NCI-H1092 treated with DMSO at 0.1 percent for 48 hours (cell line): ENCODE measurements around the gene PDZD2.

Experiments used
- DNase-seq: peaks from one replicate; lab custom pipeline; 2025; lab: John Stamatoyannopoulos, UW

The PDZD2 gene

DNA sequence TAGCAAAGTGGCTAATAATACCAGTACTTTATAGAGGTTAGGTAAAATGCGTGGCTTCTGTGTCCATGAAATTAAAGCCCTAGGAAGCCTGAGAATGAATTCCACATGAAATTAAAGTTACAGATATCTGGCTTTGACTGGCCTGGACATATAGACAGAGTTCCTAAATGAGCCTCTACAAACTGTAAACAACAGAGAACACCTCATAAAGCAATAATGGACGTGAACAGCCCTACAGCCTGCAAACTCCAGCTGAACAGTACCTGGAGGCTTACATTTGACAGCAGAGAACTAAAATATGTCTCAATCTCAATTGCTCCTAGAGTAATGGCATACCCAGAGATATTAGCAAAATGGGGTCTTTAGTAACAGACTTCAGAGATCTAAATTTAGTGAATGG, 506.4 kb downstream of the PDZD2 start:
- no peak for DNase-seq

DNA sequence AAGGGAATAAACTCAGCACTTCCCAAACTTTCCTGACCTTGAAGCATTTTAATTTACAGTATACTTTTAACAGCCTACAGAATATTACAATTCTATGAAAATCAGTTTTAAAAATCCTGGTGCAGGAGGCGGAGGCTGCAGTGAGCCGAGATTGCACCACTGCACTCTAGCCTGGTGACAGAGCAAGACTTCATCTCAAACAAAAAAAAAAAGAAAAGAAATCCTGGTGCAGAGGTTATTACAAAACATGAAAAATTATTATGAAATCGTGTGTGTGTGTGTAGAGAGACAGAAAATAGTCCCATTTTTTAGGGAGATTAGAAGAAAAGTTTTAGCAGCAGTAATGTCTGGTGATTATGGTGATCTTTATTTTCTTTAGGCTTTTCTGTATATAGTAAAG, 508.3 kb downstream of the PDZD2 start:
- DNase-seq, result no peak

DNA sequence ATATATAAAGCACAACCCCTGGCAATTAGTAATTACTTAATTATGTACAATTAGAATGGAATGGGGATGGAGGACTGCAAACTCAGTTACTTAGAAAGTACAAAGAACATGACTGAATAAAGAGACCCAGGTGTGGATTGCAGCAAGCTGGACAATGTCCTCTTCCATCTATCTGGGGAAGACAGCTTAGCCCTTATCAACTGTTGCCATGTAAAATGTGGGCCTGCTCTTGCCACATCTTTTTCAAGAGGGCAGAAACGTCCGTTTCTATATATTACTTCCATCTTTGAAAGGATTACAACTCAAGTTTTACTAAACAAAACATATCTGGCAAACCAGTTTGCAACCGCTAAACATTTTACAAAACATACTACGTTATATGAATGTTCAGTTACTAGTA, 509.0 kb downstream of the PDZD2 start:
- DNase-seq, result no peak

DNA sequence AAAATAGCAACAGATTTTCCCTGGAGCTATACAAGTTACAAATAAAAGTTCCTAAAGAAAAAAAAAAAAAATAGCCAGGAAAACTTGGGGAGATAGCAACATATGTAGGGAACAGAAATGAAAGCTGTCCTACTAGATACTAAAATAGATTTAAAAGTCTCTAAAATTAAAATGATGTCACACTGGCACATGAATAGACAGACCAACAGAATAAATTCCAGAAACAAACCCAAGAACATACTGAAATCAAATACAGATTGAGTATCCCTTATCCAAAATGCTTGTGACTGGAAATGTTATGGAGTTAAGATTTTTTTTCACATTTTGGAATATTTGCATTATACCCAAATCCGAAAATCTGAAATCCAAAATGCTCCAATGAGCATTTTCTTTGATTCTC, 511.4 kb downstream of the PDZD2 start:
- no peak for DNase-seq

DNA sequence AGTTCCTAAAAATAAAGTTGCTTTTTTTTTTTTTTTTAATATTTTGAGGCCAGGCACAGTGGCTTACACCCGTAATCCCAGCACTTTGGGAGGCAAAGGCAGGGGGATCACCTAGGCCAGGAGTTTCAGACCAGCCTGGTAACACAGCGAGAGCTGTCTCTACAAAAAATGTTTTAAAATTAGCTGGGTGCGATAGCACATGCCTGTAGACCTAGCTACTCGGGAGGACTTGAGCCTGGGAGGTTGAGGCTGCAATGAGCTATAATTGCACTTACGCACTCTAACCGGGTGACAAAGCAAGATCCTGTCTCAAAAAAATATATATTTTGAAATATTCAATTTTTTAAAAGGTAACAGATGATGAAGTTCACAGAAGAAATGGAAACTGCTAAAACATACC, 512.3 kb downstream of the PDZD2 start:
- no peak for DNase-seq

DNA sequence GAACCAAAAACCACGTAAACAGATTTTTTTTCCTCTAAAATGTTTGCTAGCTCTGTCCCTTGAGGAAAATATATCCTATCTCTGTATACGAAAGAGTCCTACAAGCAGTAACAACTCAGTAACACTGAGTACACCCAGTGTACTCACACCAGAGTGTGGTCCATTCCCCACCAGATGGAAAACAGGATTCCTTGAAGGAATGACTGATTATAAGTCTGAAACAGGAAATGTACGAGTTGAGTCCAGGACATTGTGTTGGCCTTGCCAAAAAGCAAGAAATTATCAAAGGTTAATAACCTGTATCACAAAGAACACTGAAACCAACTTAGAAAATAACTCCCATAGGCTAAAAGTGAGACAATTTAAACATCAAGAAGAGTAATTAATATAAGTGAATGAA, 514.8 kb downstream of the PDZD2 start:
- DNase-seq, result no peak

DNA sequence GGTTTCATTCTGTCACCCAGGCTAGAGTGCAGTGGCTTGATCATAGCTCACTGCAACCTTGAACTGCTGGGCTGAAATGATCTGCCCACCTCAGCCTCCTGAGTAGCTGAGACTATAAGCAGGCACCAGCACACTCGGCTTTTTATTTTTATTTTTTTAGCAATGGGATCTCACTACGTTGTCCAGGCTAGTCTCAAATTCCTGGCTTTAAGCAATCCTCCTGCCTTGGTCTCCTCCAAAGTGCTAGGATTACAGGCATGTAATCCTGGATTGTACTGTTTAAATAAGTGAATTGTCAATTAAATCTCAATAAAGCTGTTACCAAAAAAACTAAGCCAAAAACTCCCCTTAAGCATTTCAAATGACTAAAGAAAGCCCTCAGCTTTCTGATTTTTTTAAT, 516.3 kb downstream of the PDZD2 start:
- no peak for DNase-seq

DNA sequence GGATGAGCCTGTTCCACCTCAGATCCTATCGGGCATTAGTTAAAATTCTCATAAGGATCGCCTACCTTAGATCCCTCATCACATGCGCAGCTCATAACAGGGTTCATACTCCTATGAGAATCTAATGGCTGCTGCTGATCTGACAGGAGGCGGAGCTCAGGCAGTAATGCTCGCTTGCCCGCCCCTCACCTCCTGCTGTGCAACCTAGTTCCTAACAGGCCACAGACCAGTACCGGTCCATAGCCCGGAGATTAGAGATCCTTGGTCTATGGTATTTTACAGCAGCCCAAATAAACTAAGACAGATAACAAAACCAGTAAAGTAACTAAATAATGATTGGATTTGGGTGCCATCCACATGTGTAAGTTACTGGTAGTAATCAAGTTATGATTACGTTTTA, 517.7 kb downstream of the PDZD2 start:
- DNase-seq, result no peak

DNA sequence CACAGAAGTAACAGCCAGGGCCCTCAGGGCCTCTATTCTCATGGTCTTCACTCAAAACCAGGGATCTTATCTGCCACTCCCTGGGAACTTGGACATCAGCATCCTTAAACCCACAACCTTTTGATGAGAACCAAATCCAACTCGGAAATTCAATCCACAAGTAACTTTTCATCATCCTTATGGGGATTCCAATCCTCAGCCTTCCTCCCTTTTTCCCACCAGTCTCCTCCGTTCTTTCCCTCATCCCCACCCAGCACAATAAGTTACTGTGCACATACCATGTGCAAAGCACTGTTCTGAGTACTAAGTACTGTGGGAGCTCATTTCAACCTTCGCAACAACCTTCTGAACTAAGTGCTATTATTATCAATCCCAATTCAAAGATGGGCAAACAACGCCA, 518.1 kb downstream of the PDZD2 start:
- no peak for DNase-seq

DNA sequence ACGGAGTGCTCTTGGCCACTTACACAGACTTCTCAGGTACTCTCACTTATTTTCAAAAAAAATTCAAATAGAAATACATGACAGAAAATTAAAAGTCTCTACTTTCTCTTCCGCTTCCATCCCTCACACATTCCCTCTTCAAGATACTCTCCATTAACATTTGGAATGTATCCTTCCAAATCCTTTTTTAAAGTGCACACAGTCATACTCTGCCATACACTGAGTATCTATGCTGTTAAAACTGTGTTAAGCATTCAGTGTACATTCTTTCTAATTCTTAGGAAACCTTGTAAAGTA, 519.7 kb downstream of the PDZD2 start:
- DNase-seq, result no peak

DNA sequence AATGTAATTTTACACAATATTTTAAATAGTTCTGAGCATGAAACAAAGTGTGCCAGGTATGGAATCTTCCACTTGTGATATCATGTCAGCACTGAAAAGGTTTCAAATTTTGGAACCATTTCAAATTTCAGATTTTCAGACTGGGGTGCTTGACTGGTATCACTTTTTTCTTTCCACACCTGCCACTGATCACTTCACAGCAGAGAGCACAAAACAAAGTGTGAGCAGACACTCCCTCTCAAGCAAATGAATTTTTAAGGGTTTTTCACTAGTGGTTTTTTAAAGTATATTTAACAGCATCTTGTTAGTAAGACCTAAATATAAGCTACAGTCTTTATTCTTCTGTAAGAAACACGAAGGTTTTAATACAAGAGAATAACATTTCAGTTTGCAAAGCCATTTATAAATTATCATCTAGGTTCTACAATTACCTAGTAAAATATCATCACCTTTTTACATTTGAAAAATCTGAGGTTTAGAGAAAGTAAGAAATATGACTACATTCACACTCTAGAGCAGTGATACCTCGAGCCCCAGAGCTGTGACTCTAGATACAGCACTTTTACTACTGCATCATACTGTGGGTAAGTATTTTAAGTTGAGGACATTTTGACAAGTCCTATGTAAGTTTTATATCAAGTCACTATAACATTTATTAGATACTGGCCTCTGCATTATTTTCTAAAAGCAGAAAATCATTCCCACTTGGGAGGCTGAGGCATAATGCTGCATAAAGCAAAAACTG, 520.6 kb downstream of the PDZD2 start:
- no peak for DNase-seq

DNA sequence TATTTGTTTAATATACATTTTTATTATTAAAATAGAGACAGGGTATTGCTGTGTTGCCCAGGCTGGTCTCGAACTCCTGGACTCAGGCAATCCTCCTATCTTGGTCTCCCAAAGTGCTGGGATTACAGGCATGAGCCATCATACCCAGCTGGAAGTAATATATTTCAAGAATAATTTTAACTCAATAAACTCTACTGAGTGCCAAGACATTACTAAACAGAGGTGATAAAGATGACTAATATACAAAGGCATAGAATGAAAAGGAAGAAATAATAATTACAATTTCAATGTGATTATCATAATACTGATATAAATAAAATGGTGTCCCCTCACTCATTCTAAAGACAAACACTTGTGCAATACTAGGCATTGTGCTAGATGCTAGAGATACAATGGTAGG, 521.3 kb downstream of the PDZD2 start:
- DNase-seq, result no peak
